NCI-H446 (cell line): ENCODE results near the gene KRTAP12-1.
"Not testable (repeated sequence)": the region's sequence is repeated elsewhere in the genome, so short reads cannot be mapped to it uniquely, and the experiment has no call there.

Source experiments
- DNase-seq, 2 experiments: peaks; one replicate each; lab custom pipeline; 2025; lab: John Stamatoyannopoulos, UW

The KRTAP12-1 gene

GRCh38 chr21:44667612-44668011, 14.4 kb downstream of the KRTAP12-1 start:
- no peak for DNase-seq

GRCh38 chr21:44666401-44667320, 15.3 kb downstream of the KRTAP12-1 start, which contains the start of gene KRTAP12-2:
Gene KRTAP12-2, minus strand, starts transcription at chr21:44666927. Its CDS starts 41 bp downstream, at chr21:44666886.
- DNase-seq, result no peak

- DNase-seq, result no peak
Observed at GRCh38 chr21:44664691-44665090, 17.3 kb downstream of the KRTAP12-1 start.

- DNase-seq, result not testable (repeated sequence)
Observed at GRCh38 chr21:44661567-44661966, 20.4 kb downstream of the KRTAP12-1 start.

- DNase-seq, result no peak
Observed at GRCh38 chr21:44658913-44659595, 22.9 kb downstream of the KRTAP12-1 start.

- no peak for DNase-seq
Observed at GRCh38 chr21:44658541-44658910, 23.4 kb downstream of the KRTAP12-1 start.

GRCh38 chr21:44657635-44658540, 24.1 kb downstream of the KRTAP12-1 start, which contains the start of gene KRTAP12-3:
Gene KRTAP12-3, plus strand, starts transcription at chr21:44657932. Its CDS starts 48 bp downstream, at chr21:44657980.
- DNase-seq, result no peak

GRCh38 chr21:44656868-44657267, 25.1 kb downstream of the KRTAP12-1 start:
- no peak for DNase-seq

GRCh38 chr21:44654576-44655175, 27.3 kb downstream of the KRTAP12-1 start, which contains the start of gene KRTAP12-4:
Gene KRTAP12-4, minus strand, starts transcription at chr21:44654659. Its CDS starts 45 bp downstream, at chr21:44654614.
- no peak for DNase-seq

GRCh38 chr21:44653656-44654575, 28.0 kb downstream of the KRTAP12-1 start:
- no peak for DNase-seq

GRCh38 chr21:44653123-44653522, 28.8 kb downstream of the KRTAP12-1 start:
- DNase-seq, result no peak

GRCh38 chr21:44650973-44651675, 30.8 kb downstream of the KRTAP12-1 start:
- no peak for DNase-seq

- no peak for DNase-seq
Observed at GRCh38 chr21:44650265-44650972, 31.5 kb downstream of the KRTAP12-1 start.

GRCh38 chr21:44649521-44650100, 32.4 kb downstream of the KRTAP12-1 start:
- no peak for DNase-seq

- no peak for DNase-seq
Observed at GRCh38 chr21:44648557-44649311, 33.2 kb downstream of the KRTAP12-1 start.

- DNase-seq, result no peak
Observed at GRCh38 chr21:44647222-44647552, 34.8 kb downstream of the KRTAP12-1 start.

GRCh38 chr21:44646366-44647221, 35.4 kb downstream of the KRTAP12-1 start, which contains the start of gene KRTAP10-11:
Gene KRTAP10-11, plus strand, starts transcription at chr21:44646414. Its CDS starts 45 bp downstream, at chr21:44646459.
- DNase-seq, result not testable (repeated sequence)
